Mononuclear cell (primary cell): Measurements from ENCODE around the gene LPP. TPM values are rescaled to one million over a fixed set of nuclear protein-coding genes. Genes with fewer than 3 reads are reported as not detected.

Experiments
- H3K27me3 ChIP-seq: 2 replicates; pipeline ENCODE4 v1.6.0; 2011; ENCODE audit warnings: low read length, control low read depth; ENCODE audit not compliant: insufficient read depth
- H3K4me1 ChIP-seq: 2 replicates; pipeline ENCODE4 v1.5.1; 2011; ENCODE audit warnings: mild to moderate bottlenecking, low read length, control low read depth; ENCODE audit not compliant: insufficient read depth
- H3K4me3 ChIP-seq: 2 replicates; pipeline ENCODE4 v1.5.1; 2011; ENCODE audit warnings: mild to moderate bottlenecking, low read length, moderate library complexity
- H3K9me3 ChIP-seq: 2 replicates; pipeline ENCODE4 v1.5.1; 2011; ENCODE audit warnings: low read depth, mild to moderate bottlenecking, control low read depth, low read length
- total RNA-seq: library from RNA; depleted of rRNA; stranded (reverse); fragments of >200 nt; gene quantifications from one replicate; pipeline ENCODE4 v1.2.3, GENCODE V29; 2012

The LPP gene
- total RNA-seq, 1 donor, result 32.5 TPM

DNA sequence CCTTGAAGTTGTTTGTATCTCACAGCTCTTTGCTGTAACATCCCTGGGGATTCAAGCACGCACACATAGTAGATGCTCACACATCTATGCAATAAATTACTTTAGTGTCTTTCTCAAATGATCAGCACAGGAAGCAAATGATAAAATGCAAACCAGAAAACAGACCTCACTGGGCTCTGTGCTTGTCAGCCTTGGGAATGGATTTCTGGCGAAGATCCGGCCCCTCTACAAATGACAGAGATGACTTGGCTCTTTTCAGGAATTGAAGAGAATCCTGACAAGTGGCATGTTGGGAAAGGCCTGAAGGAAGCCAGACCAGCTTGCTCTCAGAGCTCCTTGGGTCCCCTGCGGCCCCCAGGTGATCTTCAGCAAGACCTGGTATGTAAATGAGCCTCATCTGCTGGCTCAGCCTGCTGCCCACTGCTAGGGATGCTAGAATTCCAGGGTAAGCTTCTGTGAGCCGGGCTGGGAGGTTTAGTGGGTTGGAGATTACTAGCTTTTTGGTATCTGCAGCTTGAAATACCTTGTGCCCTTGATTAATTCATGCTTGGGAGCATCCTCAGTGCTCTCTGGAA lies 54.1 kb downstream of the LPP start:
- Histone ChIP-seq H3K4me3 (no peak overlapping the region), H3K27me3 (no peaks in the 10 kb centered on the region), H3K4me1 (no peaks in the 10 kb centered on the region), H3K9me3 (no peaks in the 10 kb centered on the region)

DNA sequence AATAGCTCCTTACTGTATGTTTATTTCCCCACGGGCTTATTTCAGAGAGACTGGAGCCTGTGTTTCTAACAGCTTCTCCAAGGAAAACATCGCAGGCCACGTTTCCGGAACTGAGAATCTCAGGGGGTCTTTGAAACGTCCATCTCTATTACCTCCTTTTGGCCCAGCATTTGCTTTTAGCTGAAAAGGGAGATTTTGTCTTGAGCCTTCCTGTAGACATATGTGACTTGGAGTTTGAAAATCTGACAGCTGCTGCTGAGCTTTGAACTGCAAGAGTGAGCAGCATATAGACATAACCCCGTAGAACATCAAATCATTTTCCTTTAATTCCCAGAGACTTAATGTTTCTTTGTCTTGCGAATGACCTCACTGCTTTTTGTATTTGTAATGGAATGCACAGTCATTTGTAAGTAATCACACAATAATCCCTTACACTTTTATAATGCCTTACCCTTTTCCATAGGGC lies 54.6 kb downstream of the LPP start:
- peaks cover 5% of the 10 kb centered on the region for H3K4me1 ChIP-seq
- H3K4me3 ChIP-seq, result no peak overlapping the region
- no peaks in the 10 kb centered on the region for H3K9me3 ChIP-seq
- no peaks in the 10 kb centered on the region for H3K27me3 ChIP-seq

DNA sequence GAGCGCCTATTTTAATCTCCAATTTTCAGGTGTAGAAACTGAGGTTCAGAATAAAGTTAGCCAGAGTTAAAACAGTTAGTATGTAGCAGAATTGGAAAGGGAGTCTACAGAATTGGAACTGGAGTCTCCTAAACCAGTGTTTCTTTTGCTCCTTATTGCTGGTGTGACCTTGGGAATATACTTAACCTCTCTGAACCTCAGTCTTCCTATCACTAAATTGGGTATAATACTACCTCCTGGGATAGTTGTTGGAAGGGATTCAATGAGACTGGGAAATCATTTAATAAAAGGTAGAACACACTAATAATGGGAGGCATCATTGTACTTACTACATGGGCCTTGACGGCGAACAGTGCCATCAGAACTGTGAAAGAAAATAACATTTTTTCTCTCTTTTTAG lies 55.1 kb downstream of the LPP start:
- H3K9me3 ChIP-seq, result no peaks in the 10 kb centered on the region
- H3K27me3 ChIP-seq, result no peaks in the 10 kb centered on the region
- no peak overlapping the region for H3K4me3 ChIP-seq
- peaks cover 9% of the 10 kb centered on the region for H3K4me1 ChIP-seq

DNA sequence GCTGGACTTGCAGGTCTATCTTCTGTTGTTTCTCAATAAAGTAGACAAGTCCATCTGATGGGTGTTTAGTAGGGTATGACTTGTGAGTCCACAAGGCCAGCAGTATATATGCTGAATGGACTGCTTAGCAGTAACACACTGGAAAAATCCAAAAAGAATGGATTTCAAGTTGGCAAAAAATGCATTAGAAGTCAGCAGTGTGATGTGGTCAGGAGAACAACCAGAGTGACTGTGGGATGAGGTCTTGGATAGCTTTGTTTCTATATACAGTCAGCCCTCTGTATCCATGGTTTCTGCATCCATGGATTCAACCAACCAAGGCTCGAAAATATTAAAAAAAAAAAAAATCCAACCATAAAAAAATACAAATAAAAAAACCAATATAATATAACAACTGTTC lies 55.8 kb downstream of the LPP start:
- Histone ChIP-seq H3K27me3 (no peaks in the 10 kb centered on the region), H3K9me3 (no peaks in the 10 kb centered on the region), H3K4me3 (no peak overlapping the region), H3K4me1 (peaks cover 17% of the 10 kb centered on the region)

DNA sequence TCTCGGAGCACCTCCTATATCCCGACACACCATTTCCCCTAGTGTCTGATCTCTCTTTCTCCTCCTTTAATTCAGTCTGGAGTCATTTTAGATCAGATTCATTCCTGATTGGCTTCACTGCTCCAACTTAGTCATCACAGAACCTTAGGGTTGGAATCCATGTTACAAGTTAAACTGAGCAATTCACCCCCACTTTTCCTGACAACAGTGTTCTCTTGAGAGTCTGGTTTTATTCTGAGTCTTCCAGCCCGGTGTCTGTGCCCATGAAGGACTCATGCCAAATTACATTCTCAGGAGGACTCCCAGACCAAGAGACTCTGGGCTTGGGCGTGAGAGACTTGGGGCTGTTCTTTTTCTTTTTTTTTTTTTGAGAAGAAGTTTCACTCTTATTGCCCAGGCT lies 57.5 kb downstream of the LPP start:
- H3K4me1 ChIP-seq, result peaks cover 24% of the 10 kb centered on the region
- no peaks in the 10 kb centered on the region for H3K9me3 ChIP-seq
- H3K4me3 ChIP-seq, result no peak overlapping the region
- no peaks in the 10 kb centered on the region for H3K27me3 ChIP-seq

DNA sequence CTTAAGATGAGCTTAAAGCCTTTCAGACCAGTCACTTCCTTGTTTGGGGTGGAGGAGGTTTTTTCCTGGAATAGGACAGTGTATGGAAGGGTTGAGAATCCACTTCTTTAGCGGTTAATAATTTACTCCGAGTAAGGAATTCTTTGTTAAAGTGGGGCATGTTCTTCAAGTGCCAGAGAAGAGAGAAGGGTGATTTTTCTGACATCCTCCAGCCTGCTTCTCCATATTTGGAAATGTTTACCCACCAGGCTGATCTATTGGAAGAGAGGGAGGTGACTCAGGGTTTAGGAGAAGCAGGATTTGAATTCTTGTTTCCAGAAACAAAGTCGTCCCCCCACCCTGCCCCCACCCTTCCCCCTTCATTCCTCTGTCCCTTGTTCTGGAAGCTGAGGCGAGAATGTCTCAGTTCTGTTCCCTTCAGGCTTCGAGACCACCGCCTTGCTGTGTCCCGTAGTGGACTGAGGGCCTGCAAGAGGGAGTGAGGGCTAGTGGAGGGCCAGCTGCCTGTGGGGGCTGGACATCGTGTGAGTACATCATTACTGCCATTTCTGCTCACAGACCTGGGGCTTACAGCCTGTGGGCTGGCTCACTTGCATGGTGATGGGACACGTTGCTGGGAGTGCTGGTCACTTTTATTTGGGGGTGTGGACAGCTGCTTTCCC lies 58.5 kb downstream of the LPP start:
- Histone ChIP-seq H3K4me1 (peaks cover 34% of the 10 kb centered on the region), H3K9me3 (no peaks in the 10 kb centered on the region), H3K4me3 (no peak overlapping the region), H3K27me3 (no peaks in the 10 kb centered on the region)

DNA sequence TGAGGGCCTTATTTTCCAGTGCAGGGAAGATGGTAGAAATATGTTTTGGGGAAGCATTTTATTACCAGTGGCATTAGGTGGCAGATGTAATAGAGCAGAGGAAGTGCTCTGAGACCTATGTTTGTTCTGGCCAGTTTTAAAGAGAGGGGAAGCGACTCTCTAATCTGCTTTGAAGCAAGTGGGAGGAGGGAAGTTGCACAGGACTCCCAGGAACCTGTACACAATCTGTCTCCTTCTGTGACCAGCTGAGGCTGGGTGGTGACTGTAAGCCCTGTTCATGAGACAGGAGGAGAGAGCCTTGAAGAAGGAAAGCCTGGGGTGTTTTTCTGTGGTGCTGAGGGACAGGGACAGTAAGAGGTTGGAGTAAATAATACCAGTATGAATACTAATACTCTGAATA lies 60.5 kb downstream of the LPP start:
- Histone ChIP-seq H3K4me3 (no peak overlapping the region), H3K9me3 (no peaks in the 10 kb centered on the region), H3K4me1 (peaks cover 35% of the 10 kb centered on the region), H3K27me3 (no peaks in the 10 kb centered on the region)

DNA sequence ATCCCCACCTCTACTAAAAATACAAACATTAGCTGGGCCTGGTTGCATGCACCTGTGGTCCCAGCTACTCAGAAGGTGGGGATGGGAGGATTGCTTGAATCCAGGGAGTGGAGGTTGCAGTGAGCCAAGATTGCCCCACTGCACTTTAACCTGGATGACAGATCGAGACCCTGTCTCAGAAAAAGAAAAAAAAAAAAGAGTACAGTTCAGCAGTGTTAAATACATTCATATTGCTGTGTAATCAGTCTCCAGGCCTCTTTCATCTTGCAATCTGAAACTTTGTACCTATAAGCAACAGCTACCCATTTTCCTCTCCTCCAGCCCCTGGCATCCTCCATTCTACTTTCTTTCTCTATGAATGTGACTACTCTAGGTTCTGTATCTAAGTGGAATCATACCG lies 61.2 kb downstream of the LPP start:
- H3K27me3 ChIP-seq, result no peaks in the 10 kb centered on the region
- H3K9me3 ChIP-seq, result no peaks in the 10 kb centered on the region
- no peak overlapping the region for H3K4me3 ChIP-seq
- peaks cover 35% of the 10 kb centered on the region for H3K4me1 ChIP-seq

DNA sequence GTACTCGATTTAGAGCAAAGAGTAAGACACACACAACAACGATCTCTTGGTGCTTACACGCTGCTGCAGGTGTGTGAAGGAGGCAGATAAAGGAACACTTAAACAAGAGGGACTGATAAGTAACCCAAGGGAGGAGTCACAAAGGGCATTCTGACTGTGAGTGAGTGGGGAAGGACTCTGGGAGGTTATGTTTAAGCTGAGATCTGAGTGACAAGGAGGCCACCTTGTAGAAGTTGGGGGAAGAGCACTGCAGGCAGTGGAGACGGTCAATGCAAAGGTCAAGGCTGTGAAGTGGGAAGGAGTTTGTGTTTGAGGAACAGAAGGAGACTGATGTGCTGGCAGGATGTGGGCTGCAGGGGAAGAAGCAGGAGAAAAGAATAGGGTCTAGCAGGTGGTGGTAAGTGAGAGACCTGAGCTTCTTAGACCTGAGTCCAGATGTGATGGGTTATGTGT lies 63.1 kb downstream of the LPP start:
- no peak overlapping the region for H3K4me3 ChIP-seq
- peaks cover 35% of the 10 kb centered on the region for H3K4me1 ChIP-seq
- H3K27me3 ChIP-seq, result no peaks in the 10 kb centered on the region
- no peaks in the 10 kb centered on the region for H3K9me3 ChIP-seq

DNA sequence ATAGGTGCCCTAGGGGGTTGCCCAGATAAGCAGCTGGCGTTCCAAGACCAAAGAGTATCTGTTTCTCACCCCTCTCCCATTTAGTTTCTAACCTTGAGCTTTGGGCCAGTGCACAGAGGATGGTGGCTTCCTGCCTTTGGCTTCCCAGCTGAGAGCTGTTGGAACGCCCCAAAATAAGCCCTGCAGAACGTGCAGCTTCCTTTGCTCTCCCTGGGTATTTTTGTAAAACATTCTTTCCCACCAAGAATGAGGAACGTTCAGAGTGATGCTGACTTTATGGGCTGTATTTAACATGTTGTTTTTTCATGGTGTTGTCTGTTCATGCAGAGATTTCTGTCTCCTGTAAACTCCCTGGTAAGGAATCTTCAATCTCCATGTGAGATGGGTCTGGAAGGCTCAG lies 63.8 kb downstream of the LPP start:
- no peaks in the 10 kb centered on the region for H3K27me3 ChIP-seq
- H3K4me3 ChIP-seq, result no peak overlapping the region
- no peaks in the 10 kb centered on the region for H3K9me3 ChIP-seq
- peaks cover 35% of the 10 kb centered on the region for H3K4me1 ChIP-seq

DNA sequence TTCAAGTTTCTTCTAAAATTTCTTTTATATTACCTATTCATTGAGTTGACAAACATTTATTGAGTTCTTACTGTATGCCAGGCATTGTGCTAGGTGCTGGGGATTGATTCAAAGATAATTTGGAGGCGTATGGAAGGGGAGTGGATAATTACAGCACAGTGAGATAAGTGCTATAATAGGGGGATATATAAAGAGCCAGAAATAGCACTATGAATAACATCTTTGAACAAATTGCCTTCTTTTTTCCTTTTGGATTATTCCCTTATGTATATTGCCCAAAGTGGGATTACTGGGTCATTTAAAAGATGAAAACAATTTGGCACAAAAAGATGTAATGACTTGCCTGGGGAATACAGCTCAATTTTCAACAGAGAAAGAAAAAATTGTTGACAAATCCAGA lies 64.6 kb downstream of the LPP start:
- Histone ChIP-seq H3K27me3 (no peaks in the 10 kb centered on the region), H3K4me1 (peaks cover 30% of the 10 kb centered on the region), H3K9me3 (no peaks in the 10 kb centered on the region)

DNA sequence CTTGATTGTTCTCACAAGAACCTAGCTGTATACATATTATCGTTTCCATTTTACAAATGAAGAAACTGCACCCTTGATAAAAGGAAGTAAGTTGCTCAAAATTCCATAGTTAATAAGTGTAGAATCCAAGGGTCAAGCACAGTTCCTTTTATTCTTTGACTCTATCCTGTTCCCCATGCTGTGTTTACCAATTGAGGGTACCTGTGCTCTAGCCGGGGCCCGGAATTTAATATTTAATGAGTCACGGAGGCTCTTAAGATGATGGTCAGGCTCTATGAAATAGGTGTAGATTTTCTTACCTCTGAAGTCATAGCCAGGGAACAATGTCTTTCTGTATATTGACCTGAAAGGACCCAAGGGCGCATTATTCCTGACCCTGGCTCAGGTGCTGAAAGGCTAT lies 65.2 kb downstream of the LPP start:
- Histone ChIP-seq H3K9me3 (no peaks in the 10 kb centered on the region), H3K27me3 (no peaks in the 10 kb centered on the region), H3K4me3 (no peak overlapping the region), H3K4me1 (peaks cover 25% of the 10 kb centered on the region)

More for the DNA sequence above, 64.6 kb downstream of the LPP start:
- no peak overlapping the region for H3K4me3 ChIP-seq

DNA sequence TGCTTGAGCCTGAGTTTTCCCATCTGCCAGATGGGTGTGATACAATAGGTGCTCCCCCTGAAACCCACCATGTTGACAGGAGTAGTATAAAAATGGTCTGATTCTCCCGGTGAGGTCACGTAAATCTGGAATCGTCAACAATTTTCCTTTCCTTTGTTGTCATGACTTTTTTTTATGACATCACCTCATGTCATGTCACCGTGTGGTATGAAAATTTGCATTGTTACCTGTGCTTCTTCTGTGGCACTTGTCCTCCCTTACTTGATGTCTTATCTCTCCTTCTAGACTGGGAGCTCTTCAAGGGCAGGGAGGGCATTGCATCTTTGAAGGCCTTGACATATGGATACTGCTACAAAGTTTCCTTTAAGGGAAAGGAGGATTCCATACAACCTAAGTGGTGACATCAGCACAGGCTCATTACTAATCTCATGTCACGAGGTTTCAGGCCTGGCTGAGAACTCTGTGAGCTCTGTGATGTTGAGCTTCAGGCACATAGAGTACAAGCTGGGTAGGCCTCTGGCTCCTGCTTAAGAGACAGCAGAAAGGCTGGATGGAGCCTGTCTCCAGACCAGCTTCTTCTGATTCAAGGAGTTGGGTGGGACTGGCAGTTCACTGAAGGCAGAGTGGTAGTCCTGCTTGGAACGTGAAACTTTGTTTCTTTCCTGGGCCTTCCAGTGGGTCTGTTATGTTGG lies 66.3 kb downstream of the LPP start:
- Histone ChIP-seq H3K4me1 (peaks cover 14% of the 10 kb centered on the region), H3K4me3 (no peak overlapping the region), H3K9me3 (no peaks in the 10 kb centered on the region), H3K27me3 (no peaks in the 10 kb centered on the region)

DNA sequence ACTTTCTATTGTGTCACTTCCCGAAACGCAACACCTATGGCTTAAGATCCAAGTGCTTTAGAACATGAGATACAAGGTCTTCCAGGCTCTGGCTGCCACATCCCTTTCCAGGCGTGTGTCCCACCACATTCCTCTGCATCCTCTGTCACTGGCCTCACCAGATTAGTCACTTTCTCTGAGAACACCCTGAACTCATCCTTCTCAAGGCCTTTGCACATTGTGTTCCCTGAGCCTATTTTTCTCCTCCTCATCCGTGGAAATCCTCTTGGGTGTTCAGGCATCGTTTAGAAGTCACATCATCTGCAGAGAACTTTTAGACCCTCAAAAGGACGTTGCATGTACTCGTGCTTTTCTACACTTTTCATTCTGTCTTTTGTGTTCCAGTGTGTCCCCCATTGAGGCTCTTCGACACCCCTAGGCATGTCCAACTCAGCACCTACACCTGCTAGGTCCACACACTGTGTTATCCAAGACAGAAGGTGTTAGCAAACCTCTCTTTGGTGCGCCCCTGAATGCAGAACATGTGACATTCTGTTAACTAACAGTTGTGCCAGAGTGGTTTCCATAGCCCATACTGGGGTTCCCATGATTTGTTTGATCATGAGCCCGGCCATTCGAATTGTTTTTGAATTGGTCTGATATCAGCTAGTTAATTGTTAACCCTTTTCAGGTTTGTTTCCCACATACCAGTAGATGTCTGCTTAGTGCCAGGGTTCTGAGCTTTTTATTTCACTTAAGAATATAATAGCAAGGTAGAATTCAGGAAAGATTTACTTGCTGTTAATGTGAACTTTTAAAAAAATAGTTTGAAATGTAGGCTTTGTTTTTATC lies 67.2 kb downstream of the LPP start:
- no peaks in the 10 kb centered on the region for H3K9me3 ChIP-seq
- H3K4me1 ChIP-seq, result peaks cover 12% of the 10 kb centered on the region
- H3K27me3 ChIP-seq, result no peaks in the 10 kb centered on the region

DNA sequence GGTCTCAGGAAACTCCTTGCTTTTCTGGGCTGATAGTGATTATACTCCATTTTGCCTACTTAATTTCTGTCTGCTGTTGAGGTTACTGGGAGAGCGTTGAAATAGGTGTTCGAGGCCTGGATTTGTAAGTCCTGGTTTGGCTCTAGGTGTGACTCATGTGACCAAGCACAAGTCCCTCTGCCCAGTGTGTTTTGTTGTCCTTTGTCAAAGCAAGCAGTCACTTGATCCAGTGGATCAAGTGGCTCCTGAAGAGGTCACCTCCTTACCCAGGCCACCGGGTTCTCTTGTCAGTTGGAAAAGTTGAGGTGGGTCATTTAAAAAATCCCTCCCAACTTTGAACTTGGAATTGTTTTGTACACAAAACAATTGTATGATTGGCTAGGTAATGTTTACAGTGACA lies 70.0 kb downstream of the LPP start:
- Histone ChIP-seq H3K9me3 (no peaks in the 10 kb centered on the region), H3K4me3 (no peak overlapping the region), H3K4me1 (no peaks in the 10 kb centered on the region), H3K27me3 (no peaks in the 10 kb centered on the region)

More for the DNA sequence above, 67.2 kb downstream of the LPP start:
- H3K4me3 ChIP-seq, result no peak overlapping the region
